AML-193 (cell line): ENCODE data around the gene OVAAL.

Experiments used
- DNase-seq, 2 experiments: peaks; one replicate each; lab custom pipeline; 2025; lab: John Stamatoyannopoulos, UW

OVAAL gene

DNA sequence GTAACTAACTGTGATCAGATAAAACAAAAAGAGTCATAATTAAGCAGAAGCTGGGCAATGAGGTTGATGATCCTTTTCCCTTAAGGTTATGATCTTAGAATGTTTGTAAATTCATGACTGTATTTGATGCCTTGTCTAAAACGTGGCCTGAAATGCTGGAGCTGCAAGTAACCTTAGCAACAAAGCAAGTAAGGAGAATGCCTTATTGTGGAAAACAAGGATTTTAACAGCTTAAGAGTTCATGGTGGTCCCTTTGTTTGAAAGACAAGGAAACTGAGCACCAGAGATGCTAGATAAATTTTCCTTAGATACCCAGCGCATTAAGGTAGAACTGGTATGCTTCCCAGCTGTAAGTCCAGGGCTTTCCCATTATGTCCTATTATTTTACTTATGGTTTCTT is 47.4 kb downstream of the OVAAL start:
- DNase-seq = no peak

DNA sequence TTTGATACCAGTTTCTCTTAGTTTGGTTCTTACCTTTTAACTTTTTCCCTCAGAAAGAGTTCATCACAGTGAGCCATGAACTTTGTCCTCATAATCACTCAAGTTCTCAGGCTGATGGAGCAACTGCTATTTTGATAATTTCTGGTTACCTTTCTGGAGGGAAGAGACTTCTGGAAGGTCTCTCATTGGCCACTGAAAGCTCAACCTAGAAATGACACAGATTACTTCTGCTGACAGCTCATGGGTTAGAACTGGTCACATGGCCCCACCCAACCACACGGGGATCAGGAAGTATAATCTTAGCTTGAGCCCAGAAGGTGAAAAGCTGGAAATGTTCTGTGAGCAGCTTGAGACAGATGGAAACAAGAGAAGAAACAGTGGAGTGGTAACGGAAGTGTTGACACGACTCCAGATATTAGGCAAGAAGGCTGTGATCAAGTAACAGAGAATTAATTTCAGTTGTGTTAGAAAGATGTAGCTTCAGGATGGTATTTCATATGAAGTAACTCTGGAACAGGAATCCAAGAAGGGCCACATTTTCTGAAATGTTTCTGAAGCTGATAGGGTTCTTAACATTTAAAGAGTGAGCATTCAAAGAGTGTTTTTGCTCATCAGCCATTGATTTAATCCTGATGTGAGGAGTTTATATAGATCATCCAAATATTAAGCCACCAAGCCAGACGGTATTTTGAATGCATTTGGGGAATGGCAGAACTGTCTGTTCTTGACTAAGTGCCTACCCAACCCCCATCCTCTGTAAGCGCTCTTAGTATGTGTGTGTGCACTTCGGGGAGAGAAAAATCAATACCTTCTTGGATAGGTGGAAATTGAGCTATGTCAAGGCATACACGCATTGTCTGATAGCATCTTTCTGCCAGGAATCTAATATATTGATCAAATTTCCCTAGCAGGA is 51.1 kb downstream of the OVAAL start:
- DNase-seq = no peak

GRCh38 chr1:180610556-180611015 is 51.8 kb downstream of the OVAAL start:
- no peak for DNase-seq

GRCh38 chr1:180611016-180611930 is 52.5 kb downstream of the OVAAL start:
- peak; percentile 48 to 49 for DNase-seq

DNA sequence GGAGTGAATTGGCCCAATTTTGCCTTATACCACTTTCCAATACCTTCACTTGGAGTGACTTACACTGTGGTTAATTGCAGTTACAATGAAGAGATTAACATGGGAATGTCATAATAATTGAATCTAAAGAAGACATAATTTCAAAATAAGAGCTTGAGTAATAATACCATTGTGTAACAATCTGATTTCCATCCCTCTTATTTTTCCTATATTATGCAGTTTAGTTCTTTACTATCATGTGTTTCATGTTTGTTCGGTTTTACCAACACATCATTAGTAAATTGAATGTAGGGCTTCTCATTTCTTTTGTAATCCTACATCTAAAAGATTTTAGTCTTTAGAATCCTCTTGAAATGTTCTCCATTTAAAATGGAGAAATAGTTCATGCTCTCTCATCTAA is 53.9 kb downstream of the OVAAL start:
- DNase-seq = no peak

DNA sequence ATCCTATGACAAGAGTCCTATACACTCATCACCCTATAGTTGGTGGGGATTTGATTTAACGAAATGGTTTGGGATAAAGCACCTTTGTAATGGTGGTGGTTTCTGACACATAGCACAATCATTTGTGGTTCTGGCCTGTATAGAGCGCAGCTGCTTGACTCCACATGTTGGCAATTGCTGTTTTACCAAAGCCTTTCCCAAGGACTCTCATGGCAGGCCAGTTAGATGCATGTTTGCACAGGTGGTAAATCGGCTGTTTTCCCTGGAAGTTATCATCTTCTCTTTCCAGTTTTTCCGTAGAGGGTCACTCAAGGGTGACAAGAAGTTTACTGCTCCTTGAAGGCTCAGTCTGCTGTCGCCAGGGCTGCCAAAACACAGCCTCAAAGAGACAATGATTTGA is 56.0 kb downstream of the OVAAL start:
- DNase-seq = no peak

DNA sequence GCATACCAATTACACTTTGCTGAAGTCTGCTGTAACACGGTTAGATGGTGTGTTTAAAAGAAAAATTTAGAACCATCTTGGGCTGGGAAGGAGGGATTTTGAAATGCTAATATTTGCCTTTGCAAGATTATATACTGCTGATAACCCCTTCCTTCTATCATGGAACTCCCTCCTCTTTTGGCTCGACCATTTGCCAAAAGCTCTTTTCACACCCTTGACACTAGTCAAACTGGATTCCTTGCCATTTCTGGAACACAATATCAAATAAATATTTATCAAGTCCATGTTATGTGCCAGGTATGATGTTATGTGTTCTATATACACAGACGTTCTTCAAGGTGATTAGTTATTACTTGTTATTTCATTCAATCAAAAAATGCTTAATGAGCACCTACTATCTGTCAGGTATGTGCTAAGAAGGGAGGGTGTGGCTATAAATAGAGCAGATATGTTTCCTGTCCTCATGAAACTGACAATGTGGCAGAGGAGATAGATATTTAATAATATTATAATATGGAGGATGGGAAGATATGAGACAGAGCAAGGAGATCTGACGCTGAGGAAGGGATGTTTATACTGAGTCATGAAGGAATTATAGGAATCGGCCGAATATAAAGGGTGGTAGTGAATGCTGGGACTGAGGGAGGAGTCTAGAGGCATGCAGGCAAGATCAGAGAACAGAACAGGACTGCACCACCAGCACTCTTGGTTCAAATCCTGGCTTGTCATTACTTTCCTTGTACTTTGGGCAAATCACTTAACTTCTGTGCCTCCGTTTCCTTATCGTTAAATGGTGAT is 56.9 kb downstream of the OVAAL start:
- DNase-seq = no peak
